Measurements from ENCODE around the gene SEC14L2.

- TF ChIP-seq POLR2A (IDR thresholded peaks at IDR 0.05) (no peak), CTCF (IDR thresholded peaks at IDR 0.05) (no peak), POLR2AphosphoS5 (IDR thresholded peaks at IDR 0.05; ENCODE audit: insufficient read depth in 1 of 2, low read depth in 1 of 2) (no peak)
These were observed 35.7 kb downstream of the SEC14L2 start for GRCh38 chr22:30432520-30432919.
